GM19023 (cell line): ENCODE results near the gene PKDCC.
"Not testable (repeated sequence)": the region's sequence is repeated elsewhere in the genome, so short reads cannot be mapped to it uniquely, and the experiment has no call there.

Experiments
- ATAC-seq: cut with Tn5 transposase; IDR thresholded peaks from one replicate; pipeline ENCODE4 v1.9.1; 2021; ENCODE audit warnings: mild to moderate bottlenecking, moderate library complexity; ENCODE audit not compliant: unreplicated experiment

Gene PKDCC

DNA sequence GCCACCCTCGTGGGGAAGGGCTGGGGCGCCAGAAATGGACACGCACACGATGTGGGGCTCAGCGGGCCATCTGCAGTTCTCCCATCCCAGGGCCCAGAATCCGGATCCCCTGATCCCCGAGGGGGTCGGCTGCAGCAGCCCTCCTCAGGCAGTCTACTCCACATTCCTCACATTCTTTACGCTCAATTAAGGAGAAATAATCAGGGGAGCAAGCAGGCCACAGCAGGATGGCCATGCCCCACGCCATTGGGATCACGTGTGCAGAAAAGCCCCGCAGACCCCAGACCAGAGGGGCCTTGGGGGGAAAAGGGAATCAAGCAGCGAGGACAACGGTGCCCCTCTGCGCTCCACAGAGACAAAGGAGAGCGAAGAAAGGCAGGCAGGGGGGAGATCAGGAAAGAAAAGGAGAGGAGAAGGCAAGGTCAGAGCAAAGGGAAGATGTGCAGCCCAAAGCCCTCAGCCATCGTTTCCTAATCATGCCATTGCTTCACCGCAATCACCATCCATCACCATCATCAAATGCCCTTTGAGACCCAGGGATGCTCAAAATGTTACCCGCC lies 17.5 kb upstream of the PKDCC start:
- ATAC-seq: no peak

GRCh38 chr2:42030829-42031228 lies 17.0 kb upstream of the PKDCC start:
- ATAC-seq: no peak

DNA sequence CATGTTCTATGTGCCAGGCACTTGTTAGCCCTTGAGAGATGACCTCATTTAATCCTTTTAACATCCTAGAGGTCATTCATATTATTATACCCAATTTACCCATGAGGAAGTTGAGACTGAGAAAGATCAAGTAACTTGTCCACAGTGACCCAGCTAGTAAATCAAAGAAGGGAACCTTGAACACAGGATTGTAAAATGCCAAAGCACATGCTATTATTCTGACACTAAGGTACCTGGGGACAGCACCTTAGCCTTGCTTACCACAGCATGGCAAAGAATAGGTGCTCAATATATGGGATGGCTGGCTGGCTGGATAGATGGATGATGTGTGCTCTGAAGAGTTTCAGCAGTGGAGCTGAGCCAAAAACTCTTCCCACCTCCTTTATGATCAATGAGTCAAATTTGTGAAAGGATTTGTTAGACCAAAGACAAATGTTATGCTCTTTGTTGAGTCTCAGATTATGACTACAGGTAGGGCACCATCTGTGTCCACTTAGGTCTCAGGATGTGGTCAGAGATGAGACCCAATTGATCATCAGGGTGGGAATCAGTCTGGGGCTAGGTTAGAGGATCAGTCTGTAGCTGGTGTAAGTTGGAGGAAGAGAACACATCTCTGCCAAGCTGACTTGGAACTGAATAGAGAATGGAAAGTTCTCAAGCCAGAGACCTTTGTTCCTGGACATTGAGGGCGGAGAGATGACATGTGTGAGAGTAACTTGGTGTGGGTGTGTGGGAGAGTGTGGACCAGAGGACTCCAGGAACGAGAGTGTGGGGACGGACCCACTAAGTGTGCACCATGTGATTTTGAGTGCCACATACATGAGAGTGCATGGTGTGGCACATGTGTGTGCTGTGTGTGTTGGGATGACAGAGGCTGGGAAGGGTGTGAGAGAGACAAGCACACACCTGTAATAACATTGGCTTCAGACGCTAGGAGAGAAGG lies 16.3 kb upstream of the PKDCC start:
- ATAC-seq: no peak

GRCh38 chr2:42032224-42032620 lies 15.6 kb upstream of the PKDCC start:
- no peak for ATAC-seq

- ATAC-seq: no peak
These were observed 15.1 kb upstream of the PKDCC start for GRCh38 chr2:42032745-42033144.

GRCh38 chr2:42034096-42034495 lies 13.7 kb upstream of the PKDCC start:
- not testable (repeated sequence) for ATAC-seq

GRCh38 chr2:42035241-42035640 lies 12.6 kb upstream of the PKDCC start:
- no peak for ATAC-seq

- ATAC-seq: no peak
These were observed 11.4 kb upstream of the PKDCC start for GRCh38 chr2:42036413-42036812.

GRCh38 chr2:42036940-42037339 lies 10.9 kb upstream of the PKDCC start:
- no peak for ATAC-seq

- no peak for ATAC-seq
These were observed 7.1 kb upstream of the PKDCC start for GRCh38 chr2:42040643-42041278.

GRCh38 chr2:42041377-42042127 lies 6.3 kb upstream of the PKDCC start:
- ATAC-seq: no peak

- ATAC-seq: no peak
These were observed 5.0 kb upstream of the PKDCC start for GRCh38 chr2:42042631-42043355.

- no peak for ATAC-seq
These were observed 3.9 kb upstream of the PKDCC start for GRCh38 chr2:42043789-42044394.

GRCh38 chr2:42044939-42045338 lies 2.9 kb upstream of the PKDCC start:
- ATAC-seq: no peak

DNA sequence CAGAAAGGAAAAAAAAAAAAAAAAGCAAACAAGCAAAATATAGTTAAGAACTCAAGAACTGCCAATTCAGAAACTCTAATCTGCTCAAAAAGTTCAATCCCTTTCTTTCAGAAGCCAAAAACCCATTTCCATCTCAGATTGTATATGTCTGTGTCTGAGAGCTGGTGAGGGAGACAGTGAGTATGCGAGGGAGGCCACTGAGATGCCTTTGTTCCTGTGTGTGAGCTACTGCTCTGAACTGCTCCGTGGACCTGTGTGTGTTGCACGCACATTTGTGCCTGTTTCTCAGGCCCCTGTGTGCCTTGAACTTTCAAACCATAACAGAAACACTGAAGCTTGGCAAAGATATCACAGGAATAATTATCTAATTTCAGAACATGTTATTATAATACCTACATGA lies 2.5 kb upstream of the PKDCC start:
- no peak for ATAC-seq

GRCh38 chr2:42045848-42046748 lies 1.7 kb upstream of the PKDCC start:
- no peak for ATAC-seq

GRCh38 chr2:42046819-42047487 lies 868 bp upstream of the PKDCC start:
- no peak for ATAC-seq
